GM11168 (cell line): Measurements from ENCODE around the gene HOMEZ.
"Not testable (repeated sequence)": the region's sequence is repeated elsewhere in the genome, so short reads cannot be mapped to it uniquely, and the experiment has no call there.

Source experiments
- in situ Hi-C: fragments of 300-500 bp; cut with MboI; formaldehyde crosslinking; loops from one replicate; pipeline ENCODE4 v1.12.0; 2022; ENCODE audit warnings: low sequenced_read_pairs; ENCODE audit not compliant: unreplicated experiment

Gene HOMEZ

GRCh38 chr14:23284654-23285529, 1.0 kb downstream of the HOMEZ start:
- in situ Hi-C loops: no loop called here

GRCh38 chr14:23281247-23281646, 4.7 kb downstream of the HOMEZ start:
- in situ Hi-C loops: no loop called here

GRCh38 chr14:23277928-23278327, 8.0 kb downstream of the HOMEZ start:
- in situ Hi-C loops: not testable (repeated sequence)

- in situ Hi-C loops: no loop called here
Observed at GRCh38 chr14:23277189-23277588, 8.7 kb downstream of the HOMEZ start.

DNA sequence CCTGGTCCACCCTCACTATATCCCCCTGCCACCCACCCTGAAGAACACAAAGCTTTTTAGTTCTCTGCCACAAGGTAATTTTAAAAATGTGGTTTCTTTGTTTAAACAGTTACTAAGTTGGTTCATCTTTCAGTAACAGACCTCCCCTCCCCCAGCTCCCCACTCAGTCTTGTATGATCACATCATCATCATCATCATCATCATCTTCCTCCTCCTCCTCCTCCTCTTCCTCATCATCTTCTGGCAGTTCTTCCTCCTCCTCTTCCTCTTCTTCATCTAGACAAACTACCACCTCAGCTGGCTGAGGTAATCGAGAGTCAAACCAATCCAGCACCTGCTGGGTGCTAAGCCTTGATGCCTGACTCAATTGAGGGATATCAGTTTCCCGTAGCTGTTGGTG, 10.5 kb downstream of the HOMEZ start:
- in situ Hi-C loops: no loop called here

- in situ Hi-C loops: no loop called here
Observed at GRCh38 chr14:23269193-23269592, 16.7 kb downstream of the HOMEZ start.

GRCh38 chr14:23260849-23261248, 25.1 kb downstream of the HOMEZ start:
- in situ Hi-C loops: not testable (repeated sequence)

- in situ Hi-C loops: no loop called here
Observed at GRCh38 chr14:23259426-23259825, 26.5 kb downstream of the HOMEZ start.

- in situ Hi-C loops: no loop called here
Observed at GRCh38 chr14:23258256-23258655, 27.7 kb downstream of the HOMEZ start.

DNA sequence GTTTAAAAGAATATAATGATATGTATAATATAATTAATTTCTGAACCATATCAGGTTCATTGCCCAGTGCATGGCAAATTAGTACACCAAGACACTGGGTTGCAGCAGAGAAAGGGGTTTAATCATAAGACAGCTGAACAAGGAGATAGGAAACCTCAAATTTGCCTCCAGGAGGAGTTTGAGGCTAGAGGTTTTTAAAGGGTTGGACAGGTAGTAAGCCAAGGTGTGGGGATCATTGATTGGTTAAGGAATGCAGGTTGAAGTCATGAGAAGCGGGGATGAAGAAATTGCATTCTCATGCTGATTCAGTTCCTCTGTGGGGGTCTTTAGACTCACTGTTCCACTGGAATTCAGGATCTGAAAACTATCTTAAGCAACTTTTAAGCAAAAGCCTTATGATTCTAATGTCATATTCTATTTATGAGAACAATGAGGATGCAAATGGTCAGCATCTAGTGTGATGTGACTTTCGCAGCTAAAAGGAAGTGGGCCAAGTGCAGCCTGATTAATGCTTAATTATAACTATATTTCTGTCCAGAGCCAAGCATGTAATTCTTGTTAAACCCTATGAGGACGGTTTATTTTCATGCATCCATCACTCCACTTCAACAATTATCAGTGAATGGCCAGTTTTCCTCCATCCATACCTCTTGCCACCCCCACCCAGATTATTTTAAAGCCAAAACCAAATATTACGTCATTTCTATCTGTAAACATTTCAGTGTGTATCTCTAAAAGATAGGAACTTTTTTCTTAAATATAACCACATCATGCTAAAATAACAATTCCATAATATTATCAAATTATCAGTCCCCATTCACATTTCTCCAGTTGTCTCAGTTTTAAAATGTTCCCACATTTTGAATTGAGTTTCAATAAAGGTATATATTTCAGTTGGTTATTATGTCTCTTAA, 33.3 kb downstream of the HOMEZ start:
- in situ Hi-C loops: no loop called here

DNA sequence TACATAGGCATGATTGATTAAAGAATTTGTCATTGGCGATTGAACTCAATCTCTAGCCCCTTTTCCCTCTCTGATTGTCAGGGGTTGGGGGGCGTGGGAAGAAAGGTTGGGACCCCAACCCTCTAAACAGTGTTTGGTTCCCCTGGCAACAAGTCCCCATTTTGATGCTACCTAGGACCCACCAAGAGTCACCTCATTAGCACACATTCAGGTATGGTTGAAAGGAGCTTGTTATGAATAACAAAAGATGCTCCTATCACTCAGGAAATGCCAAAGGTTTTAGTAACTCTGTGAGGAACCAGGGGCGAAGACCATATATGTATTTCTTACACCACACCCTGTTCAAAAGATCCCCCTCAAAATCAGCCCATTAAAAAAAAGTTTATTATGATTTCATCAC, 33.9 kb downstream of the HOMEZ start:
- in situ Hi-C loops: no loop called here

GRCh38 chr14:23249824-23250223, 36.1 kb downstream of the HOMEZ start:
- in situ Hi-C loops: no loop called here

- in situ Hi-C loops: no loop called here
Observed at GRCh38 chr14:23248601-23249000, 37.3 kb downstream of the HOMEZ start.

DNA sequence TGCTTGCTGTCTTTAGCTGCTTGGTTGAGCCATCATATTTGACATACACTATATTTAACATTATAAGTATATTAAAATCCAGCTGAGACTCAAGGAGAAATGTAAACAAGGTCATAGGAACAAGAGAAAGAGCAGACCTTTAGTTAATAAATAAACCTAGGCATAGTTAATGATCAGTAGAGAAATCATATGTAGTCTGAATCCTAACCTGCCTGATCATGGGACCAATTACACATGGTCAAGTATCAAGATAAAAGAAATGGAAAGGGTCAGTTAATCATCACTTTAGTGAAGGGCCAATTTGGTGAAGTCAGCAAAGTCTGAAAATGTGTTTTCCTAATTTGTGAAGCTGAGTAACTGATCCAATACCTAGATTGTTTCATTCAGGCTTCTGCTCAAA, 40.6 kb downstream of the HOMEZ start:
- in situ Hi-C loops: no loop called here

DNA sequence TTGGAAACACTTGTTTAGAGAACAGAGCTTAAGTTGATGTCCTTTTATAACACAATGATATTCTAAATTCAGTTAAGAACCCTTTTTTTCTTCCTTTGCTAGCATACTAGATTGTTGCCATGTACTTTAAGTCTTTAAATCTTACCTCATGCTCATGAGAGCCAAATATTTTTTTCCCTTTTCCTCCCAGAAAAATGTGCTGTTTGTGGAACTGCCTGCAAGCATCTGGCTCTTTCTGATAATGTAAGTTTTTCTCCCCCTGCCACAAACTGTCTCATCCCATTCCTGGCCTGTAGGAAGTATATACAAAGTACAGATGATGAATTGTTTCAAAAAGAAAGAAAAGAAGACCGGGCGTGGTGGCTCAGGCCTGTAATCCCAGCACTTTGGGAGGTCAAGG, 42.9 kb downstream of the HOMEZ start:
- in situ Hi-C loops: no loop called here

- in situ Hi-C loops: no loop called here
Observed at GRCh38 chr14:23242076-23242475, 43.9 kb downstream of the HOMEZ start.

- in situ Hi-C loops: not testable (repeated sequence)
Observed at GRCh38 chr14:23241061-23241715, 44.7 kb downstream of the HOMEZ start.

GRCh38 chr14:23240661-23241060, 45.3 kb downstream of the HOMEZ start:
- in situ Hi-C loops: no loop called here

DNA sequence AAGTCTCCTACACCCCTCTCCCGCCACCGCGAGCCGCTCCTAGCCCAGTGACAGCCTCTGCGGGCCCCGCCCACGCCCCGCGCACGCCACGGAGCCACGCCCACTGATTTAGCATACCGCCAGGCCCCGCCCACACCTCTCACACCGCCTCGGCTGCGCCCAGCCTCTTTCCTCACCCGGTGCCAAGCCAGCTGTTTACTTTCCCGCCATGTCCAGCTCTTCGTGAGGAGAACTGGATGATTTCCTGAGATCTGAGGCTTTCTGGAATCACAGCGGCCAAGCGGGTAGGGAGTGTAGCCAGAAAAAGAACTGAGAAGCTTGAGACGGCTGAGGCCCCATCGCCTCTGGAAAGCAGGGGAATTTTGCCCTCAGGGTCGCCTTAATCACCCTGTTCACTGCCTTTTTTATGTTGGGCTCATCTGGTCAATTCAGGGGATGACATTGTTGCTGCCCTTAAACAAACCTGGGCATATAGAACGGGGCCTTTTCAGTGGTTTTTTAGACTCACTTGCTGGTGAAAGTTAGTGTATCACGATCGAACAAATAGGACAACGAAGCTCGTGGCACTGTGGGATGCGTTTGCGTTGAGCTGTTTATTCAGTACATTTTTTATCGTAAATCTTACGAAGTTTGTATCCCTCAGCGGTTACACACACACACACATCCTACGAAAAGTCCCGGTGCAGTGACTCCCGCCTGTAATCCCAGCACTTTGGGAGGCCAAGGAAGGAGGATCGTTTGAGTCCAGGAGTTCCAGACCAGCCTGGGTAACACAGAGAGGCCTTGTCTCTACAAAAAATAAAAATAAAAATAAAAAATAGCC, 47.9 kb downstream of the HOMEZ start, which contains the start of gene RNF212B:
Gene RNF212B, plus strand, starts transcription at position 165 of the 823 bp plus-strand sequence. CDS start 2,410 bp downstream, outside the sequence.
- in situ Hi-C loops: no loop called here
